ENCODE data around the gene TSC1. TPM values are rescaled to one million over a fixed set of nuclear protein-coding genes. Genes with fewer than 3 reads are reported as not detected.

TSC1 gene
- total RNA-seq, 1 donor from 2014 or later = 18.7 TPM

- DNase-seq (ENCODE audit: low read depth, low spot score) = no peak
Measured at GRCh38 chr9:132937463-132937901, 6.9 kb downstream of the TSC1 start.

- DNase-seq (ENCODE audit: low read depth, low spot score) = no peak
Measured at GRCh38 chr9:132935026-132935425, 9.4 kb downstream of the TSC1 start.

GRCh38 chr9:132931178-132931735 is 13.2 kb downstream of the TSC1 start:
- no peak for DNase-seq (ENCODE audit: low read depth, low spot score)

- DNase-seq (ENCODE audit: low read depth, low spot score) = no peak
Measured at GRCh38 chr9:132927704-132928103, 16.7 kb downstream of the TSC1 start.

GRCh38 chr9:132923346-132923902 is 21.0 kb downstream of the TSC1 start:
- no peak for DNase-seq (ENCODE audit: low read depth, low spot score)

GRCh38 chr9:132919614-132920268 is 24.7 kb downstream of the TSC1 start:
- DNase-seq (ENCODE audit: low read depth, low spot score) = no peak

GRCh38 chr9:132914924-132915323 is 29.5 kb downstream of the TSC1 start:
- DNase-seq (ENCODE audit: low read depth, low spot score) = no peak

- no peak for DNase-seq (ENCODE audit: low read depth, low spot score)
Measured at GRCh38 chr9:132912131-132912530, 32.3 kb downstream of the TSC1 start.

GRCh38 chr9:132910376-132910775 is 34.0 kb downstream of the TSC1 start:
- DNase-seq (ENCODE audit: low read depth, low spot score) = no peak

GRCh38 chr9:132909311-132909710 is 35.1 kb downstream of the TSC1 start:
- DNase-seq (ENCODE audit: low read depth, low spot score) = no peak

GRCh38 chr9:132908635-132909034 is 35.8 kb downstream of the TSC1 start:
- no peak for DNase-seq (ENCODE audit: low read depth, low spot score)

GRCh38 chr9:132905726-132906125 is 38.7 kb downstream of the TSC1 start:
- DNase-seq (ENCODE audit: low read depth, low spot score) = no peak

GRCh38 chr9:132903574-132904492 is 40.6 kb downstream of the TSC1 start:
- DNase-seq (ENCODE audit: low read depth, low spot score) = no peak

- peak; percentile 27 for DNase-seq (ENCODE audit: low read depth, low spot score)
Measured at GRCh38 chr9:132901858-132902831, 42.3 kb downstream of the TSC1 start.

- DNase-seq (ENCODE audit: low read depth, low spot score) = no peak
Measured at GRCh38 chr9:132898051-132898450, 46.4 kb downstream of the TSC1 start.

GRCh38 chr9:132896906-132897305 is 47.5 kb downstream of the TSC1 start:
- no peak for DNase-seq (ENCODE audit: low read depth, low spot score)

- no peak for DNase-seq (ENCODE audit: low read depth, low spot score)
Measured at GRCh38 chr9:132896264-132896663, 48.2 kb downstream of the TSC1 start.

- DNase-seq (ENCODE audit: low read depth, low spot score) = no peak
Measured at GRCh38 chr9:132894862-132895835, 49.3 kb downstream of the TSC1 start.

- no peak for DNase-seq (ENCODE audit: low read depth, low spot score)
Measured at GRCh38 chr9:132894346-132894745, 50.1 kb downstream of the TSC1 start.

- DNase-seq (ENCODE audit: low read depth, low spot score) = no peak
Measured at GRCh38 chr9:132892400-132892799, 52.0 kb downstream of the TSC1 start.
